Stimulated activated CD4-positive, alpha-beta T cell treated with anti-CD3 and anti-CD28 coated beads, Interleukin-2, amount 100 ng/mL, for 24 hours (primary cell): ENCODE results near the gene OR7C1.
"Not testable (repeated sequence)": the region's sequence is repeated elsewhere in the genome, so short reads cannot be mapped to it uniquely, and the experiment has no call there.

Experiments
- DNase-seq, 2 donors: peaks; one replicate each; pipeline ENCODE4 v3.0.0-alpha.2; 2020

Gene OR7C1

DNA sequence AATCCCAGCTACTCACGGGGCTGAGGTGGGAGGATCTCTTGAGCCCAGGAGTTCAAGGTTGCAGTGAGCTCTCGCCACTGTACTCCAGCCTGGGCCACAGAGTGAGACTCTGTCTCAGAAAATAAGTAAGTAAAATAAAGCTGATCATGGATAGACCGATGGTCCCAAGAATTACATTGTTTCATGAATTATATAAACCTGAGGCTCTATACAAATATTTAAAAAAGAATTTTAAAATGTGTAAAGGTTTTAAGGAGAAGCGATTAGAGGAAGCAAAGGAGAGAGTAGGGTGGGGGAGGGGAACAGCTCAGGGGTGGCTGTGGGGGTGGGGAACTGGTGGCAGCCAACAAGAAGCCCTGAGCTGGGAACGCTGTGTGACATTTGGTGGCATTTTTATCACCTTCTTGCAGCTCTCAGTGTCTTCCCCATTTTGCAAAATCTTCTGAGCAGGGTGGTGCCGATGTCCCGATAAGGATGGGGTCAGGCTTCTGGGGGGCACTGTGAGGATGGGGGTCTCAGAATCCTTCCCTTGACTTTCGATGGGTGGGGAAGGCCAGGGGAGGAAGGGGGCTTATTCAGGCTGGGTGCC lies 51.5 kb downstream of the OR7C1 start:
- not testable (repeated sequence) for DNase-seq

DNA sequence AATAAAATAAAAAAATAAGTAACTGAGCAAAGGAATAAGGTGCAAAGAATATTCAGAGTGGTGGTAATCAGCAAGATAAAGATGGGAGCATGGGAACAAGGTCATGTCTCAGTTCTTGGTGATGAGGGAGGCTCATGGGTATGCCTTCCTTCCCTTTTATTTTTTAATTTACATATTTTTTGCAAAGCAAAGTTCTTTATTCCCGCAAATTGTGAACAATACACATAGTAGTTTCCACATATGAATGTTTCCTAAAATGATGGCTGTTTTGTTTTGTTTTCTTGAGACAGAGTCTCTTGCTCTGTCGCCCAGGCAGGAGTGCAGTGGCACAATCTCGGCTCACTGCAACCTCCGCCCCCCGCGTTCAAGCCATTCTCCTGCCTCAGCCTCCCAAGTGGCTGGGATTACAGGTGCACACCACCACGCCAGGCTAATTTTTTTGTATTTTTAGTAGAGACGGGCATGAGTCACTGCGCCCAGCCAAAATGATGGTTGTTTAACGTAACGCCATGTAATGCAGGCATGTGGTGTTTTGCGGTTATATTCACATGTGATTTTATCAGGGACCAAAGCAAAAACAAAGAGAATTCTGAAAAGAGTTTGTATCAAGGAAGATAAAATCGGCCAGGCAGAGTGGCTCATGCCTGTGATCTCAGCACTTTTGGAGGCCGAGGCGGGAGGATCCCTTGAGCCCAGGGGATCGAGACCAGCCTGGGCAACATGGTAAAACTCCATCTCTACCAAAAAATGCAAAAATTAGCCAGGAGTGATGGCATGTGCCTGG lies 52.2 kb downstream of the OR7C1 start:
- DNase-seq, result no peak

DNA sequence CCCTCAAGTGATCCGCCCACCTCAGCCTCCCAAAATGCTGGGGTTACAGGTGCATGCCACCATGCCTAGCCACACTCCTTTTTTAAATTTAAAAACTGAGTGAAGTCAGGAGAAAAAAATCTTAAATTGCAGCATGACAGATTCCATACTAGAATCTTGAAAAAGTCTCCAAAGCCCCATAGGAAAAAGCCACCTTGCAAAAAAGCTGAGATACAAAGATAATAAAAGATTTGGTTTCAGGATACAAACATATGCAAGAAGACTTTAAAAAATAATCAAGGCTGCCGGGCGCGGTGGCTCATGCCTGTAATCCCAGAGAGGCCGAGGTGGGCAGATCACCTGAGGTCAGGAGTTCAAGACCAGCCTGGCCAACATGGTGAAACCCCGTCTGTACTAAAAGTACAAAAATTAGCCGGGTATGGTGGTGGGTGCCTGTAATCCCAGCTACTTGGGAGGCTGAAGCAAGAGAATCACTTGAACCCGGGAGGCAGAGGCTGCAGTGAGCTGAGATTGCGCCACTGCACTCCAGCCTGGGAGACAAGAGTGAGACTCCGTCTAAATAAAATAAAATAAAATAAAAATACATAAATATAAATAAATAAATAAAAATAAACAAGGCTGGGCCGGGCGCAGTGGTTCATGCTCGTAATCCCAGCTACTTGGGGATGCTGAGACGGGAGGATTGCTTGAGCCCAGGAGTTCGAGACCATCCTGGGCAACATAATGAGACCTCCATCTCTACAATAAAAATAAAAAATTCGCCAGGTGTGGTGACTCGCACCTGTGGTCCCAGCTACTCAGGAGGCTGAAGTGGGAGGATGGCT lies 53.1 kb downstream of the OR7C1 start:
- DNase-seq, result not testable (repeated sequence)

DNA sequence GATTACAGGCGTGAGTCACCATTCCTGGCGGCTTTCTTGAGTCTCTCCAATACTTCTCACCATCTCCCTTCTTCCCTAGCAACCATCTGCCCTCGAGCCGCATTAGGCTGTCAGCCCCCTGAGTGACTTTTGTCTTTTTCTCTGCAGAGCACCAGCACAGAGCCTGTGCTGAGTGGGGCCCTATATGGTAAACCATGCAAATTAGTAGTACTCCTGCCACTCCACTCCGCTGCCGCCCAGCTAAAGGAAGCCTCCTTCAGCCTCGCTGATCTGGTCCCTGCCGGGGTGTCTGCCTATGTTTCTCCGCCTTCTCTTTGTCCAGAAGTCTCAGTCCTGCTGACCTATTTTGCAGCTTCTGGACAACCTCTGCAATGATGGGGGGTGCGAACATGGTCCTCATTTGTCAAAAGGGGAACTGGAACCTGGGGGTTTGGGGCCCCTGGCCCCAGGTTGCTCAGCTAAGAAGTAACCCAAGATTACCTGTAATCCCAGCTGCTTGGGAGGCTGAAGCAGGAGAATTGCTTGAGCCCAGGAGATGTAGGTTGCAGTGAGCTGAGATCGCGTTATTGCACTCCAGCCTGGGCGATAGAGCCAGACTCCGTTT lies 54.3 kb downstream of the OR7C1 start:
- DNase-seq, result not testable (repeated sequence)

DNA sequence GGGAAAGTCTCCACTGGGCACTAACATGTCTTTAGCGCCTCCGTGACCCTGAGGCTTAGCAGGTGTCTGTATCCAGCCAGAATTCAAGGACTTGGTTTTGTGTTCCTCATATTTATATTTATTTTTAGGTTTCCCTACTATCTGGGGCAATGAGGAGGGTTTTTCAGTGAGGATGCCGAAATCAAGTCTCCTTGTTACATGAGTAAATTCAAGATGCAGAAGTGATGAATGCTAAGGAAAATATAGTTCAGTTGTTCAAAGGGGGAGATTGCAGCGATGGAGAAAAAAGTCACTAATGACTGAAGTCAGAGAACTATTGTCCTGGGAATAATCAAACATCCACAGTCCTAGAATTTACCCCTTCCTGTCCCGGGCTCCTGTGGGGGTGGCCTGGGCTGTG lies 55.8 kb downstream of the OR7C1 start:
- no peak for DNase-seq

DNA sequence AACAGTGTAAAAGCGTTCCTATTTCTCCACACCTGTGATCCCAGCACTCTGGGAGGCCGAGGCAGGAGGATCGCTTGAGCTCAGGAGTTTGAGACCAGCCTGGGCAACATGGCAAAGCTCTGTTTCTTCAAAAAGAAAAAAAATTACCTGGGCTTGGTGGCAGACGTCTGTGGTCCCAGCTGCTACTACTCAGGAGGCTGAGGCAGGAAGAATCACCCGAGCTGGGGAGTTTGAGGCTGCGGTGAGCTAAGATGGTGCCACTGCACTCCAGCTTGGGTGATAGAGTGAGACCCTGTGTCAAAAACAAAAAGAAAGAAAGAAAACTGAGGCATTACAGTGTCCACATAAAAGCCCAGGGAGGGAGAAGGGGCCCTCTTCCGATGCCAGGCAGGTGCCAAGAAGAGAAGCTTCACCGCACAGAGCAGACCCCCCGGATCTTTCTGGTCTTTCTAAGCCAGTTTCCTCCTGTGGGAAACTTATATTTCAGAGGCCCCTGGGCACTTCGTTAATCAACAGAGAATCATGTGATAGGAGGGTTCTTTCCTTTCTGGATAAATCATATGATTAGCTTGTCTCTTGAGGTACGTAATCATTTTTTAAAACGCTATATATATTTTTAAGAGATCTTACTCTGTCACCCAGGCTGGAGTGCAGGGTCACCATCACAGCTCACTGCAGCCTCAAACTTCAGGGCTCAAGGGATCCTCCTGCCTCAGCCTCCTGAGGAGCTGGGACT lies 56.7 kb downstream of the OR7C1 start, which contains the start of gene ADGRE2:
TSS of gene ADGRE2 (minus strand) at position 451 of the 736 bp plus-strand sequence. CDS start 1,804 bp downstream, outside the sequence.
- not testable (repeated sequence) for DNase-seq

DNA sequence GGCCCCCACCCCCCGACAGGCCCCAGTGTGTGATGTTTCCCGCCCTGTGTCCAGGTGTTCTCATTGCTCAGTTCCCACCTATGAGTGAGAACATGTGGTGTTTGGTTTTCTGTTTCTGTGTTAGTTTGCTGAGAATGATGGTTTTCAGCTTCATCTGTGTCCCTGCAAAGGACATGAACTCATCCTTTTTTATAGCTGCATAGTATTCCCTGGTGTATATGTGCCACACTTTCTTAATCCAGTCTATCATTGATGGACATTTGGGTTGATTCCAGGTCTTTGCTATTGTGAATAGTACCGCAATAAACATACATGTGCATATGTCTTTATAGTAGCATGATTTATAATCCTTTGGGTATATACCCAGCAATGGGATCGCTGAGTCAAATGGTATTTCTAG lies 57.3 kb downstream of the OR7C1 start:
- DNase-seq, result not testable (repeated sequence)

DNA sequence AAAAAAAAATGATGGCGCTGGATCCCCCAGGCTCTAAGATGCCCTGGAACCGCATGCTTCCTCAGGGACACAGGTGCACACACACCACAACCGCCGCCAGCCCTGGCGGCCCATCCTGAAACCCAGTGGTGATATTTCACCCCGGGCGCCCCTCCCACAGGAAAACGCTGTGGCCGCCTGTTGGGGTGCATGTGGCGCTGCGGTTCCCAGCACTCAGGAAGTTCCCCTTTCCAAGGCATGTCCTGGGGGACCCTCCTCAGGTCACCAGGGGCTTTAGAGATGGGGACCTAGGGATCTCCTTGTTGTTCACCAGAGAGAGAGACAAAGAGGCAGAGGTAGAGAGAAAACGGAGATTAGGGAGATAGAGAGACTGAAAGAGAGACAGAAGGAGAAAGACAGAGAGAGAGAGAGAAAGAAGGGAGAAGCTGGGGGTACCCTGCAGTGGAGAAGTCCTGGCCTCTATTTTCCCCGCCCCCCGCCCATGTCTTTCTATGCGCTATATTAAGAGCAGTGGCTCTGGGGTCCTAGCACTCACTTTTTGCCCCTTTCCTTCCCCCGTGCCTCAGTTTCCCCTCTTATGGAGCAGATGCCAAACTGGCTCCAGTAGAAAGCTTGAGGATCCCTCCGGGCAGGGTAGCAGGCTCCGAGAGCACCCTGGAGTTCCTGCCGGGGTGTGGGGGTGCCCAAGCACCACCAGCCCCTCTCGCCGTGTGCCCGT lies 59.0 kb downstream of the OR7C1 start:
- DNase-seq, result no peak

DNA sequence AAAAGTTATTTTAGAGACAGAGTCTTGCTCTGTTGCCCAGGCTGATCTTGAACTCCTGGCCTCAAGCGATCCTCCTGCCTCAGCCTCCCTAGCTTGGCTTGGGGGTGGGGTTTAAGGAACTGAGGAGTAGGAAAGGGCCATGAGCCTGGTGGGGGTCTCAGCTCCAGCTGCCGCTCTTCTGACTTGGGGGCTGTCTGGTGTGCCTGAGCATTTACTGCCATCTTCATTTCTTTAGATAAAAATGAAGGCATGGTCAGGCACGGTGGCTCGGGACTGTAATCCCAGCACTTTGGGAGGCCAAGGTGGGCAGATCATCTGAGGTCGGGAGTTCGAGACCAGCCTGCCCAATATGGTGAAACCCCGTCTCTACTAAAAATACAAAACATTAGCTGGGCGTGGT lies 59.7 kb downstream of the OR7C1 start:
- not testable (repeated sequence) for DNase-seq

DNA sequence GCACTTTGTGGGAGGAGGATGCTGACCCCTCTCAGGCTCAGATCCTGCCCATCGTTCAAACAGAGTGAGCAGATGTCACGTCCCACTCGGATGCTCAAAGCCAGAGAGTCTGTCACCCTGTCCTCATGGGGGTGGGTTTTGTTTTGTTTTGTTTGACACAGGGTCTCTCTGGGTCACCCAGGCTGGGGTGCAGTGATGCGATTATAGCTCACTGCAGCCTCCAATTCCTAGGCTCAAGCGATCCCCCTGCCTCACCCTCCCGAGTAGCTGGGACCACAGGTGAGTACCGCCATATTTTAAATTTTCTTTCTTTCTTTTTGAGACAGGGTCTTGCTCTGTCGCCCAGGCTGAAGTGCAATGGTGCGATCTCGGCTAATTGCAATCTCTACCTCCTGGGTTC lies 60.6 kb downstream of the OR7C1 start:
- no peak for DNase-seq

DNA sequence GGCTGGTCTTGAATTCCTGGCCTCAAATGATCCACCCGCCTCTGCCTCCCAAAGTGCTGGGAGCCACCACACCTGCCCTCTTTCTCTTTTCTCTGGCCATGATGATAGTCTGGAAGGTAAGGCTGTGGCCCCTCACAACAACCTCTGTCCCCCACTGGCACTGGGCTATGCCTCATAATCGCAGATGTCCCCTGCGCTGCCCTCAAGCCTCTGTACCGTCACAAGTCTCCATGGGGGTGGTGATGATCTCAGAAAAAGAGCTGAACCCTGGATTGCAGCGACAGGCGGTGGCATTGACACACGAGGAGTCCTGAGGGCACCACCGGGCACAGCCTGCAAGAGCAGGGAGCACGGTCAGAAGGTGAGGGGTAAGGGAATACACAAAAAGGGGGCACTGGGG lies 61.3 kb downstream of the OR7C1 start:
- not testable (repeated sequence) for DNase-seq

DNA sequence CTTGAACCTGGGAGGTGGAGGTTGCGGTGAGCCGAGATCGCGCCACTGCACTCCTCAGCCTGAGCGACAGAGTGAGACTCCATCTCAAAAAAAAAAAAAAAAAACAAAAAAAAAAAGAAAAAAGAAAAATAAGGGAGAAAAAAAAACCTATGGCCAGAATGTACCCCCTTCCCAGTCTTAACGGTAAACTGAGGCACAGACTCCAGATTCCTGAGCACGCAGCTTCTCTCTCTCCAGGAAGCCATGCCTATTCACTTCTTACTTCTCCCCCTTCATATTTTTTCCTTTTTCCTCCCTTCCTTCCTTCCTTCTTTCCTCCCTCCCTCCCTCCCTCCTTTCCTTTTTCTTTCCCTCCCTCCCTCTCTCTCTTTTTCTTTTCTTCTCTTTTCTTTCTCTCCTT lies 62.0 kb downstream of the OR7C1 start:
- DNase-seq, result no peak

DNA sequence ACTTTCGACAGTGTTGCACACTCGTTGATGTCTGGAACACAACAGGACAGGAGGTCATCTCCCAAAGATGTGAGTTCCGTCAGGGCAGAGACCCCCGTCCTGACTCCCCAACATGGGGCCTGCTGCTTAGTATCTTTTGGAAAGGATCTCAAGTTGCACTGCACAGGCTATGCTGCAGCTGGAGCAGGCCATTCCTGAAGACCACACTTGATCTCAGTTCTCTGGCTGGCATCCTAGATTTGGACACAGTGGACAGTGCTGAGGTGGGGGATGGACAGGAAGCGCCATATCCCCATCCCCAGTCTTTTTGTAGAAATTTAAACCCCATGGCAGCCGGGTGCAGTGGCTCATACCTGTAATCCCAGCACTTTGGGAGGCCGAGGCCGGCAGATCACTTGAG lies 62.5 kb downstream of the OR7C1 start:
- no peak for DNase-seq

DNA sequence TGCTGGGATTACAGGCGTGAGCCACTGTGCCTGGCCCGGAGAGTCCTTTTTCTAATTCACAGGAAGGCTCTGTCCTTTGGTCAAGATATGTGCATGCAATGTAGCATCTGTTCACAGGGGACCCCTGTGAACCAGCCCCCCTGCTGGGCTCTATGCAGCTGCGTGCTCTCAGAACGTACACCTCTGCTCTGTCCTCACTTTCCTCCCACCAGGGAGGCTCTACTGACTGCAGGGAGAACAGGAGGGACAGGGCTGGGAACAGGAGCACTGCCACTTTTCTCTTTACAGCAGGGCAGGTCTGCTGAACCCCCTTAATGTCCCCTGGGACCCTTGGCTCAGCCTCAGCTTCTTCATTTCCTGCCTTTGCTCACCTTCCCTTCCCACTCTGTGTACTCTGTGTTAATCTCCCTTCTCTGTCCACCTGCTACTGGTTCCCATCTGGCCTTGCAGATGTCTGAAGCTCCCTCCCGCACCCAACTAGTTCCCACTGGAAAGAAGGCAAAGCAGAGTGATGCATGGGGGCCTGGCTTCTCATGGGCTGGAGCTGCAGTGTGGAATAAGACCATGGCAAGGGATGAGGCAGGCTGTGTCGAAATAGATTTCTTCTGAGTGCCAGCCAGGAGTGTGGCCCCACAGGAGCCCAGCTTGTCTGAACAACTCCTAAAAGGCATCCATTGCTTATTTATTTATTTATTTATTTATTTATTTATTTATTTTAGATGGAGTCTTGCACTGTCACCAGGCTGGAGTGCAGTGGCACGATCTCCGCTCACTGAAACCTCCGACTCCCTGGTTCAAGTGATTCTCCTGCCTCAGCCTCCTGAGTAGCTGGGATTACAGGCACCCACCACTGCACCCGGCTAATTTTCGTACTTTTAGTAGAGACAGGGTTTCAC lies 63.8 kb downstream of the OR7C1 start:
- no peak for DNase-seq

DNA sequence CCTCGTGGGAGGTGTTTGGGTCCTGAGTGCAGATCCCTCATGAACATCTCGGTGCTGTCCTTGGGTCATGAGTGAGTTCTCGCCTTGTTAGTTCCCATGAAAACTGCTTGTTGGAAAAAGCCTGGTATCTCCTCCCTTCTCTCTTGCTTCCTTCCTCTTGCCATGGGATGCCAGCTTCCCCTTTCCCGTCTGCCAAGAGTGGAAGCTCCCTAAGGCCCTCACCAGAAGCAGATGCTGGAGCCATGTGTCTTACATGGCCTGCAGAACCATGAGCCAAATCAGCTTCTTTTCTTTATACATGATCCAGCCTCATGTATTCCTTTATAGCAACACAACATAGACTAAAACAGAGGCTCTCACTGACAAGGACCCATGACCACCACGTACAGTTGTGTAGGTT lies 64.8 kb downstream of the OR7C1 start:
- no peak for DNase-seq

DNA sequence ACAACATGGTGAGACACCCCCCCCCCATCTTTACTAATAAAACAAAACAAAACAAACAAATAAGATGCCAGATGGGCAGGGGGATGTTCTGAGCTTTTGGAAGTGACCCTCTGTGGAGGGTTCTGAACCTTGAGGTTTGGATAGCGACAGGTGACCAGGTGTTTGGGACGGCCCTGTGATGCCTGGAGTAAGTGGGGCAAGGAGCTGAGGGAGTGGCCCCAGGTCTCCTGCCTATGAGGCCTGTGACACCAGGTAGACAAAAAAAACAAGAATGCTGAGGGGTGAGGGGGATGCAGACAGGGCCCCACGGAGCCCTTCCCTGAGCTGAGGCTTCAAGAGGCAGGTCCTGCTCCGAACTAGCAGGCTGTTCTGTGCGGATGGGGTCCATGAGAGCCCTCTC lies 65.8 kb downstream of the OR7C1 start:
- no peak for DNase-seq

DNA sequence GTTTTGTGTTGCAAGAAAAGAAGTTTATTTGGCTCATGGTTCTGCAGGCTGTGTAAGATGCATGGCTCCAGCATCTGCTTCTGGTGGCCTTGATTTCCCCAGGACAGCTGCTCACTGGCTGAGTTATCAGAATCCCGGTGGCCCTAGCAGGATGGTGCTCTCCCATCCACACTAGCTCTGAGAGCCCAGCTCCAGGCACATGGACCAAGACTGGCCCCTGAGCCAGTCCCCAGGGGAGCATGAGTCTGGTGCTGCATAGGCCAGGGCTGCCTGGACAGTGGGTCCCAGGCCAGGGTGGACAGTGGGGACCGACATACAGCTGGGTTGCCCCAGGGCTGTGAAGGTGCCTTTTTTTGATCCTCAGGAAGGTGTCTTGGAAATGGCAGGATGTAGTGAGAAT lies 67.0 kb downstream of the OR7C1 start:
- DNase-seq, result no peak

DNA sequence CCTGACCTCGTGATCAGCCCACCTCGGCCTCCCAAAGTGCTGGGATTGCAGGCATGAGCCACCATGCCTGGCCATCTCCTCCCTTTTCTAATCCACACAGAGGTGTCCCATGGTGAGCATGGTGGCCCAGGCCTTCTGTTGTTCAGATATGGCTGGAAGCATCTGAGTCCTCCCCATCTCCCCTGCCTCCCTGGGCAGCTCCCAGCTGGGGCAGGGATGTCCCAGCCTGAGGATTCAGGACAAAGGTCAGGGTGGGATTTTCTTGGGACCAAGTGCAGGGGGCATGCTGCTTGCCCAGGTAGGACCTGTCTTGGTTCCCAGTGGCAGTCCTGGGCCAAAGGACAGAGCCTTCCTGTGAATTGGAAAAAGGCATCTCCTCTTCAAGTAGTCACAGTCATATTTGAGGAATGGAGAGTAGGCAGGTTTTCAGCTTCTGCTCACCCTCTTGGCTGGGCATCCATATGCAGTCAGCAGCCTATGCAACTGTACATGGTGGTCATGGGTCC lies 67.5 kb downstream of the OR7C1 start:
- DNase-seq, result no peak

DNA sequence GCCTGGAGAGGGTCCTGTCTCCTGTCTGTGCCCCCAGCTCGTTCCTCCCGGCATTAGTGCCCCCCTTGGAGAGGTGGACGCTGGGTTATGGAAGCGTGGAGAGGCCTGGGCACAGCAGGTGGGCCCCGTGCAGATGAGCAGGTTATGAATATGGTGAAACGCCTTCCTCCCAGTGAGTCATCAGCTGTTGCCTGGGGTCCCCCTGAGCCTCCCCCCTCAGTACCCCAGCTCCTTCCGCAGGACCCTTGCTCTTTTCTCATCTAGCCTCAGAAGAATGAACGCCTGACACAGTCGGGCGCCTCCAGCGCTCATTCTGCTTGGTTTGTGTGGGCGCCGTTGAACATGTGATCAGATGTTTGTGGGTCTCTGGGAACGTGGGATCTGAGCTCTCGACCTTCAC lies 69.1 kb downstream of the OR7C1 start:
- not testable (repeated sequence) for DNase-seq

DNA sequence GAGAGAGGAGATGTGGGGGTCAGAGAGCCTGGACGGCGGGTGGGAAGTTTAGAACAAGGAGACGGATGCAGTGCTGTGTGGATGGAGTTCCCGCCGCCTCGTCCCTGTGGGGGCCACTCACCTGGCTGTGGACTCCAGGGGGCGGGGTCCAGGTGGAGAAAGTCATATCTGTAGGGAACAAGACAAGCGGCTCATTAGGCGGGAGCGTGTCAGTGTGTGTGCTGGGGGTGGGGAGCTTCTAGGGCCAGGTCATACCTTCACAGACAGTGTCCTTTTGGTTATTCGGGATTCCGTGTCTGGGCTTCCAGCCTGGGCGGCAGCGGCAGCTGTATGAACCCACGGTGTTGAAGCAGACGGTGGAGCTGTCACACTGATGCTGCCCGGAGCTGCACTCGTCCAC lies 69.6 kb downstream of the OR7C1 start:
- DNase-seq, result not testable (repeated sequence)

DNA sequence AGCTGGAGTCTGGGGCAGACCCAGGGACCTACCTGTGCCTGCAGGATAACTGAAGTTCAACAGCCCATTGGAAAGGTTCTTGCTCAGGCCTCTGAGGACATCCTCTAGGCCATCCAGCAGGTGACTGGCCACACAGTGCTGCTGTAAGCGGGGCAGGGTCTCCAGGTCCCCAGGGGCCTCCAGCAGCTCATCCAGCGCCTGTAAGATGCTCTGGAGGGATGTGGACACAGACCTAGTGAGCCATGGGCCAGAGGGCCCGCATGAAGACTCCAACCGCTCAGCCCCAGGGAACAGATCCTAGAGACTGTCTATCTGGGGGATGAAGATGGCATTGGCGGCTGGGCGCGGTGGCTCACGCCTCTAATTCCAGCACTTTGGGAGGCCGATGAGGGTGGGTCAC lies 70.6 kb downstream of the OR7C1 start:
- no peak for DNase-seq
